T-helper 1 cell treated with Interleukin-12 subunit alpha and Interleukin-12 subunit beta and Interleukin-4 antibody, amounts not matched to agents 30 ng/mL and 1 ng/mL, for 36 hours (primary cell): ENCODE results near the gene ARID3B. TPM values are rescaled to one million over a fixed set of nuclear protein-coding genes. Genes with fewer than 3 reads are reported as not detected.

Source experiments
- intact Hi-C: fragments of 100-400 bp; cut with micrococcal nuclease; formaldehyde crosslinking; loops from one replicate; pipeline ENCODE4 v1.15.1; 2024
- total RNA-seq: library from RNA; stranded (reverse); gene quantifications from 2 replicates; pipeline ENCODE4 v1.2.3, GENCODE V29; 2022

Gene ARID3B
- total RNA-seq, 1 donor from 2014 or later, result 47.2 TPM

GRCh38 chr15:74633781-74634180, 92.8 kb downstream of the ARID3B start:
- intact Hi-C loops, result loop anchor here (2.0 kb wide), 2 partner anchors 13 to 273 kb away; partner anchors contain the start of gene FAM219B

GRCh38 chr15:74635228-74635627, 94.2 kb downstream of the ARID3B start:
- intact Hi-C loops, result loop anchor here (1.0 to 5.0 kb wide), 9 partner anchors 14 to 315 kb away; partner anchors contain the start of genes EDC3, FAM219B and MPI

- intact Hi-C loops, result loop anchor here (5.0 kb wide), 1 partner anchor 60 kb away; the partner anchor contains the start of gene EDC3
Observed at GRCh38 chr15:74636984-74637383, 96.0 kb downstream of the ARID3B start.

- intact Hi-C loops, result no loop called here
Observed at GRCh38 chr15:74641151-74641550, 100.1 kb downstream of the ARID3B start.

GRCh38 chr15:74642348-74642733, 101.3 kb downstream of the ARID3B start:
- intact Hi-C loops, result no loop called here

- intact Hi-C loops, result no loop called here
Observed at GRCh38 chr15:74642734-74643664, 102.0 kb downstream of the ARID3B start.

- intact Hi-C loops, result no loop called here
Observed at GRCh38 chr15:74643665-74644204, 102.7 kb downstream of the ARID3B start.

- intact Hi-C loops, result no loop called here
Observed at GRCh38 chr15:74646480-74646879, 105.5 kb downstream of the ARID3B start.

Other genes starting within 250 kb of the ARID3B start
- not detected in 2 replicates for gene CYP11A1, start 173.6 kb upstream of the ARID3B start, total RNA-seq
- 27.7 and 30.5 TPM in 2 replicates for gene SEMA7A, start 107.3 kb upstream of the ARID3B start, total RNA-seq
- gene UBL7, start 80.1 kb upstream of the ARID3B start, total RNA-seq, result 43.0 and 46.1 TPM in 2 replicates
- gene CLK3, start 74.6 kb downstream of the ARID3B start, total RNA-seq, result 102 and 109 TPM in 2 replicates
- 41.7 and 51.2 TPM in 2 replicates for gene EDC3, start 154.8 kb downstream of the ARID3B start, total RNA-seq
- 0.42 and 0.46 TPM in 2 replicates for gene CYP1A1, start 184.3 kb downstream of the ARID3B start, total RNA-seq
- not detected in 2 replicates for gene CYP1A2, start 207.6 kb downstream of the ARID3B start, total RNA-seq
- gene CSK, start 240.9 kb downstream of the ARID3B start, total RNA-seq, result 461 and 477 TPM in 2 replicates